PC-3 (cell line): Measurements from ENCODE around the gene GRIK5. TPM values are rescaled to one million over a fixed set of nuclear protein-coding genes. Genes with fewer than 3 reads are reported as not detected.

Source experiments
- ATAC-seq: fragments of 200-7000 bp; cut with Tn5 transposase; 2 replicates; pipeline ENCODE4 v1.9.1; 2020; ENCODE audit warnings: mild to moderate bottlenecking, moderate library complexity
- BruUV-seq: library from RNA; stranded (reverse); fragments of 400-500 nt; replicated peaks from 2 replicates; lab custom pipeline; 2021; lab: Mats Ljungman, UMichigan
- CTCF ChIA-PET: fragments of 300-600 bp; sonication (Branson Sonifier 250); formaldehyde crosslinking; loops from one replicate; lab custom pipeline; 2022; ENCODE audit warnings: antibody characterized with exemption; lab: Charles Lee
- POLR2A ChIA-PET: fragments of 300-600 bp; sonication (Branson Sonifier 250); formaldehyde crosslinking; loops from one replicate; lab custom pipeline; 2022; ENCODE audit warnings: antibody characterized with exemption; ENCODE audit not compliant: unreplicated experiment; lab: Charles Lee
- DNase-seq: peaks from one replicate; pipeline ENCODE4 v3.0.0-alpha.2; 2015
- H2AFZ ChIP-seq: fragments of 300-600 bp; sonication (generic); 2 replicates; pipeline ENCODE4 v1.6.0; 2016; ENCODE audit warnings: antibody characterized with exemption, low read length
- H3F3A ChIP-seq: fragments of 300-600 bp; sonication (generic); one replicate; pipeline ENCODE4 v1.6.0; 2017; ENCODE audit warnings: antibody characterized with exemption, low read length, control low read depth, mild to moderate bottlenecking; ENCODE audit not compliant: unreplicated experiment
- H3K27ac ChIP-seq: fragments of 300-600 bp; sonication (generic); 2 replicates; pipeline ENCODE4 v1.5.1; 2016; ENCODE audit warnings: mild to moderate bottlenecking, low read length
- H3K27me3 ChIP-seq: fragments of 300-600 bp; sonication (generic); 2 replicates; pipeline ENCODE4 v1.6.1; 2016; ENCODE audit warnings: low read length, mixed read lengths
- H3K36me3 ChIP-seq: fragments of 300-600 bp; sonication (generic); 2 replicates; pipeline ENCODE4 v1.6.1; 2016; ENCODE audit warnings: low read depth, mixed run types, low read length, mixed read lengths
- H3K4me1 ChIP-seq: fragments of 300-600 bp; sonication (generic); 2 replicates; pipeline ENCODE4 v1.5.1; 2016; ENCODE audit warnings: low read length; ENCODE audit not compliant: insufficient read depth
- H3K4me2 ChIP-seq: fragments of 300-600 bp; sonication (generic); 2 replicates; pipeline ENCODE4 v1.6.0; 2016; ENCODE audit warnings: low read length
- H3K4me3 ChIP-seq: fragments of 300-600 bp; sonication (generic); 2 replicates; pipeline ENCODE4 v1.5.1; 2016; ENCODE audit warnings: mild to moderate bottlenecking, low read length, mixed read lengths
- H3K79me2 ChIP-seq: fragments of 300-600 bp; sonication (generic); 2 replicates; pipeline ENCODE4 v1.6.1; 2017; ENCODE audit warnings: low read length, mixed read lengths
- H3K9ac ChIP-seq: fragments of 300-600 bp; sonication (generic); 2 replicates; pipeline ENCODE4 v1.6.0; 2016; ENCODE audit warnings: mild to moderate bottlenecking, low read length
- H3K9me2 ChIP-seq: fragments of 300-600 bp; sonication (generic); replicated peaks from 2 replicates; pipeline ENCODE4 v1.6.1; 2016; ENCODE audit warnings: mixed run types, low read length, mixed read lengths
- H3K9me3 ChIP-seq: fragments of 300-600 bp; sonication (generic); 2 replicates; pipeline ENCODE4 v1.6.1; 2016; ENCODE audit warnings: low read length, mixed read lengths
- H4K20me1 ChIP-seq: fragments of 300-600 bp; sonication (generic); 2 replicates; pipeline ENCODE4 v1.6.1; 2016; ENCODE audit warnings: low read length, mixed read lengths
- EZH2 ChIP-seq: fragments of 300-600 bp; sonication (generic); IDR thresholded peaks from one replicate; pipeline ENCODE4 v1.6.1; 2017; ENCODE audit warnings: antibody characterized with exemption, mild to moderate bottlenecking, low read length; ENCODE audit not compliant: unreplicated experiment
- EZH2phosphoT487 ChIP-seq: fragments of 300-600 bp; sonication (generic); IDR thresholded peaks from 2 replicates; pipeline ENCODE4 v1.6.1; 2018; ENCODE audit warnings: mild to moderate bottlenecking, antibody characterized with exemption, low read length, borderline replicate concordance
- intact Hi-C: fragments of 100-400 bp; cut with micrococcal nuclease; formaldehyde crosslinking; loops from 2 replicates; pipeline ENCODE4 v1.9.0; 2023
- total RNA-seq: library from RNA; depleted of rRNA; stranded (reverse); fragments of >200 nt; gene quantifications from 2 replicates; pipeline ENCODE4 v1.2.3, GENCODE V29; 2014
- TF ChIP-seq, protein P1 (sequence below): fragments of 300-600 bp; sonication (generic); conservative IDR thresholded peaks from 2 replicates; pipeline ENCODE4 v1.5.1; 2017; ENCODE audit warnings: antibody characterized with exemption, low read depth, mild to moderate bottlenecking, low read length

GRIK5 gene
- total RNA-seq, 1 experiment from 2014 or later: not detected

DNA sequence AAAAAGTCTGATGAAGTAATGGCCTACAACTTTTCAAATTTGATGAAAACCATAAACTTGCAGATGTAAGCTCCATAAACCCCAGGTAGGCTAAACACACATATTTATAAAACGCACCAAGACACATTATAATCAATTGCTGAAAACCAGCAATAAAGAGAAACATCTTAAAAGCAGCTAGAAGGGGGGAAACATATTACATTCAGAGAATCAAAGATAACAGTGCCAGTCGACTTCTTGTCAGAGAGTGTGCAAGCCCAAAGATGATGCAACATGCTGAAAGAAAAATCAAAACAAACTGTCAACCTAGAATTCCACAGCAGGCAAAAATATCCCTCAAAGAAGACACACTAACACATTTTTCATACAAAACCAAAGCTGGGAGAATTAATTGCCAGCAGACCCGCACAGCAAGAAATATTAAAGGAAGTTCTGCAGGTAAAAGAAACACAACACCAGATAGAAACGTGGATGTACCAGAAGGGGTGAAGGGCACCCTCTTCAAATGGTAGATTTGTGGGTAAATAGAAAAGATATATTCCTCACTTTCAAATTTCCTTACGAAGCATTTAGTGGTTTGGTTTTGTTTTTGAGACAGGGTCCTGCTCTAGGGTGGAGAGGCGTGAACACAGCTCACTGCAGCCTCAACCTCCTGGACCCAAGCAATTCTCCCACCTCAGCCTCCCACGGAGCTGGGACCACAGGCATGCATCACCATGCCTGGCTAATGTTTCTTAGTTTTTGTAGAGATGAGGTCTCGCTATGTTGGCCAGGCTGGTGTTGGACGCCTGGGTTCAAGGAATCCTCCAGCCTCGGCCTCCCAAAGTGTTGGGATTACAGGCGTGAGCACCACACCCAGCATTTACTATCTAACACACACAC is 59.5 kb downstream of the GRIK5 start:
- TSS peak; percentile 39 for BruUV-seq
- POLR2A ChIA-PET: no interaction called here

DNA sequence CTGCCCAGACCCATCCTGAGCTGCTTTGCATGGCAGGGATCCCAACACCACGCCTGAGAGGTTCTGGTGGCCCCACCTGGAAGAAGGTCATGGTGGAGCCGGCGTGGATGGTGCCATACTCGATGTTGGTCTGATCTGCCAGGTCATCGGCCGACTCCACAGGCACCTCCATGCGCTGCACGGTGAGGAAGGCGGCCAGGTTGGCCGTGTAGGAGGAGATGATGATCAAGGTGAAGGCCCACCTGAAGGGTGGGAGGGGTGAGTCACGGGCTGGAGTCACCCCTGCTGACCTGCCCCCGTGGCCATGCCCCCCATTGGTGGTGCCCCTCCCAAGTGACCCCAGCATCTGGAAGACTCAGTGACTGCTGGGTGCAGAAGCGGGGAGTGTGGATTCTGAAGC is 63.4 kb downstream of the GRIK5 start:
- H3K4me2 ChIP-seq: no peak overlapping the region
- POLR2A ChIA-PET: no interaction called here
- DNase-seq: no peak
- no TSS peak for BruUV-seq
- H3K9me2 ChIP-seq: no peaks in the 10 kb centered on the region
- no peak overlapping the region for H3K9ac ChIP-seq
- TF ChIP-seq, protein P1, sequence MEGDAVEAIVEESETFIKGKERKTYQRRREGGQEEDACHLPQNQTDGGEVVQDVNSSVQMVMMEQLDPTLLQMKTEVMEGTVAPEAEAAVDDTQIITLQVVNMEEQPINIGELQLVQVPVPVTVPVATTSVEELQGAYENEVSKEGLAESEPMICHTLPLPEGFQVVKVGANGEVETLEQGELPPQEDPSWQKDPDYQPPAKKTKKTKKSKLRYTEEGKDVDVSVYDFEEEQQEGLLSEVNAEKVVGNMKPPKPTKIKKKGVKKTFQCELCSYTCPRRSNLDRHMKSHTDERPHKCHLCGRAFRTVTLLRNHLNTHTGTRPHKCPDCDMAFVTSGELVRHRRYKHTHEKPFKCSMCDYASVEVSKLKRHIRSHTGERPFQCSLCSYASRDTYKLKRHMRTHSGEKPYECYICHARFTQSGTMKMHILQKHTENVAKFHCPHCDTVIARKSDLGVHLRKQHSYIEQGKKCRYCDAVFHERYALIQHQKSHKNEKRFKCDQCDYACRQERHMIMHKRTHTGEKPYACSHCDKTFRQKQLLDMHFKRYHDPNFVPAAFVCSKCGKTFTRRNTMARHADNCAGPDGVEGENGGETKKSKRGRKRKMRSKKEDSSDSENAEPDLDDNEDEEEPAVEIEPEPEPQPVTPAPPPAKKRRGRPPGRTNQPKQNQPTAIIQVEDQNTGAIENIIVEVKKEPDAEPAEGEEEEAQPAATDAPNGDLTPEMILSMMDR: no peak
- no peak for TF ChIP-seq EZH2phosphoT487
- no peak for TF ChIP-seq EZH2
- intact Hi-C loops: no loop called here
- no peaks in the 10 kb centered on the region for H3K4me1 ChIP-seq
- no peak overlapping the region for H3K27ac ChIP-seq
- H3K4me3 ChIP-seq: no peak overlapping the region
- H3K79me2 ChIP-seq: no peaks in the 10 kb centered on the region
- H3K9me3 ChIP-seq: no peaks in the 10 kb centered on the region
- ATAC-seq: no peak
- H3F3A ChIP-seq: no peaks in the 10 kb centered on the region
- no peaks in the 10 kb centered on the region for H3K36me3 ChIP-seq
- peaks cover 15% of the 10 kb centered on the region for H3K27me3 ChIP-seq
- CTCF ChIA-PET: no interaction called here
- no peaks in the 10 kb centered on the region for H4K20me1 ChIP-seq
- no peak overlapping the region for H2AFZ ChIP-seq

More for the DNA sequence above, 59.5 kb downstream of the GRIK5 start:
- H3K4me1 ChIP-seq: no peaks in the 10 kb centered on the region
- H3K27ac ChIP-seq: no peak overlapping the region
- H3F3A ChIP-seq: no peaks in the 10 kb centered on the region
- no peaks in the 10 kb centered on the region for H3K9me2 ChIP-seq
- intact Hi-C loops: no loop called here
- ATAC-seq: no peak
- no peaks in the 10 kb centered on the region for H3K79me2 ChIP-seq
- no peaks in the 10 kb centered on the region for H3K36me3 ChIP-seq
- no peaks in the 10 kb centered on the region for H4K20me1 ChIP-seq
- no peak for DNase-seq
- CTCF ChIA-PET: no interaction called here
- H3K27me3 ChIP-seq: no peaks in the 10 kb centered on the region
- no peaks in the 10 kb centered on the region for H3K9me3 ChIP-seq
- no peak overlapping the region for H3K4me3 ChIP-seq
- H3K4me2 ChIP-seq: no peak overlapping the region
- no peak overlapping the region for H3K9ac ChIP-seq
- H2AFZ ChIP-seq: no peak overlapping the region
- TF ChIP-seq, protein P1: no peak
- no peak for TF ChIP-seq EZH2phosphoT487
- TF ChIP-seq EZH2: no peak

DNA sequence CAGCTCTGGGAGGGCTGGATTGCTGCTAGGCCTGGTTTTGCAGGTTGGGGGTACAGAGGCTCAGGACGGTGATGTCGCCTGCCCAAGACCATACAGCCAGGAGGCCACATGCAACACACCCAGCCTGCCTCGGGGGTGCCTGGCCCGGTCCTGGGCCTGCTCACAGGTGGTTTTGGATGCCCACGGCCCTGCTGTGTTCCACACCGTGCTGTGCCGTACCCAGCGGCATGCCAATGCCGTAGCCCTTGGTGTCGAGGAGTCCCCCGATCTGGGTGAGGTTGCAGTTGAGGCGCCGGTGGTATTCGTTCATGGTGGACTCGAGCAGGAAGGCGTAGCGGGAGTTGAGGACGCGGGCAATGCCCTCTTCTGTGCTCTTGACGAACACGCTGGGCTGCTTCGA is 64.5 kb downstream of the GRIK5 start:
- no peak overlapping the region for H3K4me3 ChIP-seq
- peaks cover 22% of the 10 kb centered on the region for H3K27me3 ChIP-seq
- TF ChIP-seq, protein P1: no peak
- TF ChIP-seq EZH2 (no peak), EZH2phosphoT487 (no peak)
- intact Hi-C loops: no loop called here
- no peaks in the 10 kb centered on the region for H3K36me3 ChIP-seq
- no peaks in the 10 kb centered on the region for H3K79me2 ChIP-seq
- no peaks in the 10 kb centered on the region for H3F3A ChIP-seq
- BruUV-seq: no TSS peak
- no peak overlapping the region for H2AFZ ChIP-seq
- no peaks in the 10 kb centered on the region for H3K9me3 ChIP-seq
- no peaks in the 10 kb centered on the region for H3K4me1 ChIP-seq
- no peaks in the 10 kb centered on the region for H4K20me1 ChIP-seq
- no peak overlapping the region for H3K9ac ChIP-seq
- CTCF ChIA-PET: no interaction called here
- ATAC-seq (no peak), DNase-seq (no peak)
- H3K9me2 ChIP-seq: no peaks in the 10 kb centered on the region
- POLR2A ChIA-PET: no interaction called here
- no peak overlapping the region for H3K27ac ChIP-seq
- H3K4me2 ChIP-seq: no peak overlapping the region
